GM18511 (cell line): Measurements from ENCODE around the gene BHLHE41.

Source experiments
- ATAC-seq: cut with Tn5 transposase; IDR thresholded peaks from one replicate; pipeline ENCODE4 v1.9.1; 2021; ENCODE audit warnings: mild to moderate bottlenecking, moderate library complexity; ENCODE audit not compliant: unreplicated experiment

The BHLHE41 gene

DNA sequence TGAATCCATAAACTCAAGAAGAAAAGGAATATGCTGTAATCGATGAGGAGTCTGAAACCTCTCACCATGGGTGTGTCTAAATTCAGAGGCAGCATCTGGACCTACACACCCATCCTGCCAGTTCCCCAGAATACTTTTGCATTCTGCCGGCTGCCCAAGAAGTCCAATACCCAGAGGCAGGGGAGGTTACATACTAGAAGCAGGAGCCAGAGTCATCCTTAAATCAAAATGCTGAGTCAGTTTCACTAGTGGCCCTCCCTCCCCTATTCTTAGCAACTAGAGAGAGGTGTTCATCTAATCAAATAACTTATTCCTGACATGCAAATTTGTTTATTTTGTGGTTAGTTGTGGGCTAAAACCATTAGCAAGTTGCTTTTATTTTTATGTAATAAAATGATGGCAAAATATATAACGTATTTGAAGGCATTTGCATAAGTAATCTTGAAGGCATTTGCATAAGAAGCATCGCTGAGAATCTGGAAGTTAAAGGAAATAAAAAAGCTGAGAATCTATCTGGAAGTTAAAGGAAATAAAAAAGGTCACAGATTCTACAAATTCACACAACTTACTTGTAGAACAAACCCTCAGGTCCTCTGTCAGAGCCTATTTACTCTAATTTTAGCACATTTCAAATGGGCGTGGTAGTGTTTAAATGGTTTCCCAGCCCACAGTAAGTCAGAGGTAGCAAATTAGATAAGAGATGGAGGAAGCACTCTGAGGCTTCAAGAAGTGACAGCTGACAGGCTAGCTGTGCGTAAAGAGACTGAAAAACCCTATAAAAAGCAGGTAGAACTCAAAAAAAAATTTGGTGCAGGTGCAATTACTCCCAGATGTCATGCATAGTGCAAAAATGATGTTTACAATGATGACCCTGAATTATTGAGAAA is 7.8 kb downstream of the BHLHE41 start:
- ATAC-seq: no peak

DNA sequence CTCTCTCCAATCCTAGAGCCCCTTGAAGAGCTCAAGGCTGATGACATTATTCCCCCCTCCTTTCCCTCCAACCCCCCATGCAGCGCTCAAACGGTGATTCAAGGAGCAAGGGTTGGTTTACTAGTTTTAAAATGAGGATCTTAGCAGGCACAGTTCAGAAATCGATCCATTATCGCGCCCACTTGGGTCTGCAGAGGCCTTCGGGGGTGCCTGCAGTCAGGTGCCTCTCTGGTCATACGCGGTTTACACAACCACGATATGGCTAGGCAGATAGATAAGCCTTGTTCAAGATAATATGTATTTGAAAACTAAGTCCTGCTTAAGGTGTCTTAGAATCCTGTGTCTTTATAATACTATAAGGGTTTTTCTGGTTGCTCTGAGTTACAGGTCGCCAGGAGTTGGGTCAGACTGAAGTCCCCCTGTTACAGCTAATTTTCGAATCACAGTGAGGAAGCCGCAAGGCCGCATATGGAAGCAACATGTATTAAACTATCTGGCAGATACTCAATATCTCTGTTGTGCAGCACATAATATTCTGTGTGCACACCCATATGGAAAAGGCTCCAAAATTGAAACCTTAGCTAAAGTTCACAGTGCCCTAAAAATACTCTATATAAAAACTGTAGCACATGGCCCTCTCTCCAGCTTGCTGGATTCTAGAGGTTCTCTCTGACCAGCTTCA is 10.0 kb downstream of the BHLHE41 start:
- ATAC-seq: no peak

DNA sequence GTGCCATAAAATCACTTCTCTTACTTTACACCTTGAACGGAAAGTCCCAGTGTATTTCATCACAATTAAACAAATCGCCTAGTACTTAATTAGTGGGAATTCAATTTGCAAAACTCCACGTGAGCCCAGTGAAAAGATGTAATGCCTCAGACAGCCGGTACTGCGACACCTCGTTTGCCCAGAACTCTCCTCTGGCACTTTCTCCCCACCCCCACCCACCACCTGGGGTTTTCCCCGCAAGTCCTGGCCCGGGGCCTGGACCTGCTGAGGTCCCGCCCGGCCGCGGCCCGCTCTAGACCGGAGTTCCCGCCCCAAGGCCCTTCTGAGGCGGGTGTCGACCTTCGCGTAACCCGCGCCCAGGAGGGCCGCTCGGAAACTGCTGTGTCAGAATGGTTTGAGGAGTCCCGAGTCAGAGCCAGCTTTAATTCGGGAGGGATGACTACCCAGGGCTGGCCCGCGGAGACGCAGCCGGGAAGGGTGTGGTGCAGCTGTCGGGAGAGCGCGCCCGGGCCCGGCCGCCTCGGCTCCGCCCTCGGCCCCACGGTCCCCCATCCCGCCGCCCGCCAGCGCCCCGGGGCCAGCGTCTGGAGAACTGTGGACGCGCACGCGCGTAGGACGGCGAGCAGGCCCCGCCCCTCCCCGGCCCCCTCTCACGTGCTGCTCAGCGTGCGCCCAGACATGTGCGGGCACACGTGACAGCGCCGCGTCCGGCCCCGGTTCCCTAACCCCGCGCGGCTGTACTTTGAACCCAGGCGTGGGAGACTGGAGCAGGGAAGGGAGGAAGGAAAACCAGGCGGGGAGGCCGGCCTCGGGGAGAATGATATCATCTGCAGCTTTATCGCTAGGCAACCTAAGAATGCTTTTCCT is 10.8 kb downstream of the BHLHE41 start:
- peak; percentile 73 for ATAC-seq

DNA sequence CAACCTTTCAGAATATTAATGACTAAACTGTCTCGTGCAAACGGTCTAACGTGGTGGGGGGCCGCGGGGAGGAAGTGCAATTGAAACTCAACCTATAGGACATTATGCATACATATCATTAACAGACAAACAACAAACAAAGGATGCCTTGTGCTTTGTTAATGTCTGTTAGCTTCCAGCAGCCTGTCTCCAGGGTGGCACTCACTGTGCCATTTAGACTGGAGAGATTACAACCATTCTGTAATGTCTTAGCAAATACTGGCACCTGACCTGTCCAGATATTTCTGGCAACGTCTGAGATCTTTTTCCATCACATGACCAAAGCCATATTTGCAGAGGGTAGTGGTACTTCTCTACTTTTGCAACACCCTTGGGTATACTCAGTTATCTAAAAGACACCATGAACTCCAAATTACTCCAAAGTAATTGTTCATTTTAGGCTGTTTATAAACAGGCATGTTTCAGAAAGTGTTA is 11.6 kb downstream of the BHLHE41 start:
- no peak for ATAC-seq

DNA sequence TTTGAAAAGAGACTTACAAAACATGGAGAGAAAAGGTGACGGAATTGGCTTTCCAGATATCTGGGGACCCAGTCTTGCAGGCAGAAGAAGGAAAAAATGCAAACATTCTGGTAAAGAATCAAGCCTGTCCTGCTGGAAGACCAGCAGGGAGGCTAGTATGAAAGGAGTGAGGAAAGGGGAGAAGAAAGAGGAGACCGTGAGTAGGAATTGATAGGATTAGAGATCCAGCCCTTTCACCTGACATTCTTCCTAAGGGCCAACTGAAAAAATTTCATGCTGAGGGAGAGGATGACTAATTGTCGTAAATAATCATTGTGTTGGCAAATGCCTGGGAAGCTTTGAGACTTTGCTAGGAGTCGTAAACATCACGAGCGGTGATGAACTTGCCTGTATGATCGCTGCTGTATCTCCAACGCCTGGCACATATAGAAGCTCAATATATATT is 12.1 kb downstream of the BHLHE41 start:
- ATAC-seq: no peak

DNA sequence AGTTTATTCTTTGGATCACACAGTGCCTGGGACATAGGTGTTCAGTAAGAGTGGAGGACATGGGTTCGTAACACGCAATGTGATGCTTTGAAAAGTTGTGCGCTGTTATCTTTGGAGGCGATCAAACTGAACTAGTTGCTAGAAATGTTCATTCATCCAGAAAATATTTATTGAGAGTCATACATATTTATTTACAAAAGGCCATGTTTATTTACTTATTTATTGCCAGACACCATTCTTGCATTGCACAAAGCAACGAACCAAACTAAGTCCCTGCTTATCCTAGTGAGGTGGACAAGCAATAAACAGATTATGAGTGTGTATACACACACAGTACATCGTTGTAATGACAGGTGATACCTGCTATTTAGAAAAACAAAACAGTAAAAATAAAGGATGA is 12.6 kb downstream of the BHLHE41 start:
- ATAC-seq: no peak

DNA sequence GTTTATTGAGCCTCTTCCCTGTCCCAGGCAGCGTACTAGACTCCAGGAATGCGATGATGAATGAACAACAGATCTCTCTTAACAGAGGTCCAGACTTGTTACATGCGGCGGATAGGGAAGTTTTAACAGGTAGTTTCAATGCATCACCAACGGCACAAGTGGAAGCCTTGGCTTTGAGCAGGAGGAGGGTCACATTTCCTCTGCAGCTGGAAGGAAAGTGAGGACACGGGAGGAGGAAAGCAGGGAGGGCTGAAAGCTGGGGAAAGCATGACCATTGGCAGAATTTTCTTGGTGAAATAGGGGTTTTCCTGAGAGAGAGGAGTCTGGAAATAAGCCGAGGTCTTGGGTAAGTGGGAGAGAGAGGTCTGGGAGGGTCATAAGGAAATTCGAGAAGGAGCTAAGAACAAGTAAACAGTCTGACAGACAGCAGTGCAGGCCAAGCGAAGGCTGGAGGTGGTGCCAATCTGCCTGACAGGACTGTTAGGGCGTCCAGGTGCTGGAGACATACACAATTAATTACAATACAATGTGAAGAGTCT is 15.4 kb downstream of the BHLHE41 start:
- no peak for ATAC-seq

DNA sequence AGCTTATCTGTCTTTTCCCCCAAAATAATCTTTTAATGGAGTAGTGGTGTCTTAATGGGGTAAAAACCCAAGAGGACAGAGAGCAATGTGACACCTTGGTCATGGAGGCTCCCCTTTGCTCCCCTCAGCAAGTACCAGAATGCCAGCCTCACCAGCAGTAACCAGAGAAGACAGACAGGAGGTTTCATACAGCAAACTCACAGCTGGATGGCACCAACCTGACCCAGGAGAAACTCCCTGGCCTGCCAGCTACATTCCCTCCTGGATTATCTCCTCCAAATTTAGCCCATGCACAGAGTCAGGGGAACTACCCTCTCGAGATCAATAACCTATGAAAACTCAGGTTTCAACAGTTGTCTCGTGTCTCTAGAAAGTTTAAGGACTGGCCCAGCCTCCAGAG is 15.9 kb downstream of the BHLHE41 start:
- no peak for ATAC-seq

DNA sequence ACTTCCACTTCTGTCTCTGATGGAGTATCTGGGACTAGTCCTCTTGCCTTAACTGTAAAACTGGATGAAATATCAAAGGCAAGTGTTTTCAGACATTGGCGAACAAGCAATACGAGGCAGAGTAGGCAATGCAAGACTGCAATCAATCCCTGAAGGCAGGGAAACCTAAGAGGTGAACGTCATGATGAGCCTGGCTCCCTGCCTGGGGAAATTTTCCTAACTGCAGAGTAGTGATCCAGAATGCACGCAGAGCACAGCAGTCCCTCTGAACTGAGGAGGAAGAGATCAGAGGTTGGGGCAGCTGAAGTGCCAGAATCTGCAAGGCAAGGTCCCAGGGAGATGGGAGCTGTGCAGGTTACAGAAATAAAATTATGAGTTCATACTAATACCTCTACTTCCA is 18.5 kb downstream of the BHLHE41 start:
- no peak for ATAC-seq

DNA sequence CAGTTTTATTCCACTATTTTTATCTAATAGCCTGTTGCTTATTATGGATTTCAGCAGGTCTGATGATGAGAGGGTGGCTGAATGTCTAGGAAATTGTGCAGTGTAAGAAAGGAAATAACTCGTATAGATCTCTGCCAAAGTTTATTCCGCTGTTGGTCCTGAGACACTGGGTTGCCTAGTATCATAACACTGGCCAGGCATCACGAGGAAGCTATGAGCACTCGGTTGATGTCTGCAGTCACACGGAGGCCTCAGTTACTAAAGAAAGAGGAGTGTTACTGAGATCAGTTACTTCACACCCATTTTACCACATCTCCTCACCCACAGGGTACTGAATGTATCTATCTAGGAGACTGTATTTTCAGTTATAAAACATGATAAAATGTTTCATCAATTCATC is 21.9 kb downstream of the BHLHE41 start:
- ATAC-seq: no peak

DNA sequence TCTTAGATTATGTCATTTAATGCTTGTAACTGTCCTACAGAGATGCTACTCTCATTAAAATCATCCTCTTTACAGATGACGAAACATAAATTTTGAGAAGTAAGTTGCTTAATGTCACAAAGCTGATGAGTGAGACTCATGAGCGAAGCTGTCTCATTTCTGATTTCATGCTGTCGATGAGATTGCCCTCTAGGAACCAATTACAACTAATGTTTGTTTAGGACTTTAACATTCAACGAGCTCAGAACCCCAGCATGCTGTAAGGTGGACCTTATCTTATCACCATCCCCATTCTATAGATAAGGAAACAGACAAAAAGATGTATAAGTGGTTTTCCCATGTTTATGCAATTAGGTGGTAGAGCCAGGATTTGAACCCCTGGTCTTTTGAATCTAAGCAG is 23.1 kb downstream of the BHLHE41 start:
- ATAC-seq: no peak

DNA sequence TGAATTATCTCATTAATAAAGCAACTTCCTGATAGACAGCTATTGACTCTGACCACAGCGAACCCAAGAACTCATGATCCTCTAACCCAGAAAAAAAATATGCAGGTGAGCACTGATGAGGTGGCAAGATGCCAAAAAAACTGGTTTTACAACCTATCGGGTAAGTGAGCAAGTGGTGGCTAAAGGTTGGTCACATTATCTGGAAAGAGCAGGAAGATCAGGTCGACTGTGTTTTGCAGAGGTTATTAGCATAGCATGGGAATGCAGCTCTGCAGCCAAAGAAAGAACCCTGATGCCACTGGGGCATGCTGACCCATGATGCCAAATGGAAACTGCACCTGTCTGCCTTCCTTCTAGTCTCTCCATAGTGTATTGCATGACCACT is 23.5 kb downstream of the BHLHE41 start:
- no peak for ATAC-seq

DNA sequence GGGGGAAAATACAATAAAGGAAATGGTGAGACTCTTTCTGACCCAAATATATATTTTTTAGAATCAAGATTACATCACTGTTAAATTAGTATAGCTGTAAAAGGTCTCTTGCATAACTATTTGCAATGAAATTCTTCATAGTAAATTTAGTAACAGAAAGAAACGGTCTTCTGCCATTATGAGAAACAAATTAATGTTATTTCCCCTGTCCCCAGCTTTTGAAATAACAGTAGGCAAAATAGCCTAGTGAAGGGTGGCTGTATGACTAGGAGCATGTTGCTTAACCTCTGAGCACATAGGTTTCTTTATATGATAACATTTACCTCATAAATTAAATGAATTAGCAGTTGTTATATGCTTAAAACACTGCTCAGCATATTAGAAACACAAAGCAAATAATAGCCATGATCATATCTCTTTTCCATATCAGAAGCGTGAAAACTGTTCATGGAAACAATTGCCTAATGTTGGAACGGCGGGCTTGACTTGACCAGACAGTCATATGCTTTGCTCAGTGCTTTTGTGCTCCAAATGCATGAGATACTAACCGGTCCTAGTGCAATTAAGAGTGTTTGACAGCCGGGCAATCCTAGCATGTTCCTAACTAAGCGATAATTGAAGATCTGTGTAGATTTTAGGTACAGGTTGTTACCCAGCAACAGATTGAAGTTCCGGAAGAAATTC is 24.0 kb downstream of the BHLHE41 start:
- ATAC-seq: no peak

DNA sequence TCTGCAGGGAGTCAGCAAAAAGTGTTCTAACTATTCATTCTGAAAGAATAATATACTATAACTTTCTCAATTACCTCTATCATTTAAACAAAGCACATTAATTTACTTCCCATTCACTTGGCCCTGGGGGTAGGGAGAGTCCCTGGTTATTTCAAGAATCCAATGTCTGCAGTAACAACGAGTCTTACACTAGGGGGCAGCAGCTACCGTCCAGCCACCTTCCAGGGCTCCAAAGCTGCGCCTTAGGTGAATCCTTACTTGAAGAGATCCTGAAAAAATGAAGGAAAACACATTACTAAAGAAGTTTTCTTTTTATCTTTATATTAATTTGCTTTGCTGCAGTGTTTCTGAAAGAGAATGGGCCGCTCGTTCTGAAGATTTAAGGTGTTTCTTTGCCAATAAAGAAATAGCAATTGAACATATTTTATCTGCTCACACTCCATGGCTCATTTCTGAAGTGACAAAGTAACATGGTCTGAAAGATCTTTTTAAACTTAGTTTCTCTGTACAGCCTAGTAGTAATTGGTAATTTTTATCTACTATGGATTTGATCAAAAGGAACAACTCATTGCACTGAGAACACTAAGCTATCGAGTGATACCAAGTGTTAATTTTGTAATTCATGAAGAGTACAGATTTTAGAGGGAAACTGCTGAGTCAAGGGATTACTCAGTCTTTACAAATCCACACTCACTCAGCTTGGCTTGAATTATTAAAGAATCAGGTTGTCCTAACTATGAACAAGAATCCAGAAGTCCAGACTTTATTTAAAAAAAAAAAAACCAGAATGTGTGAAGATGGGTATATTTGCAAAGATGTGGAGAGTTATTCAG is 27.6 kb downstream of the BHLHE41 start:
- peak; percentile 78 for ATAC-seq

DNA sequence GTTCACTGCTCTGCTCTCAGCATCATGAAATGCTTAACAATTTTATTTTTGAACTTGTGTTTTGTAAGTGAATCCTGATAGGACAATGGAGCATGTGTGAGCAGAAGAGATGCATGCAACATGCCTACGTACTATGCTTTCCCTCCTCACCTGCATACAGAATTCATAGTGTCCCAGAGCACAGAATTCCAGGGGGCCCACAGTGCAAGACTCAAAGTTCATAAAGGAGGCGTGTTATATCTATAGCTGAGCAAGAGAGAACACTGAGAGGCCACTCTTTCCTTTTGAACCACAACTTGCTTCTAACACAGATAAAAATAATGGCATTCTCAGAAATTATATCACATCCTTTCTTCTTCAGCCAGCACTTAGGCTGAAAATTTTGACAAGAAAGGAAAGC is 28.8 kb downstream of the BHLHE41 start:
- no peak for ATAC-seq

DNA sequence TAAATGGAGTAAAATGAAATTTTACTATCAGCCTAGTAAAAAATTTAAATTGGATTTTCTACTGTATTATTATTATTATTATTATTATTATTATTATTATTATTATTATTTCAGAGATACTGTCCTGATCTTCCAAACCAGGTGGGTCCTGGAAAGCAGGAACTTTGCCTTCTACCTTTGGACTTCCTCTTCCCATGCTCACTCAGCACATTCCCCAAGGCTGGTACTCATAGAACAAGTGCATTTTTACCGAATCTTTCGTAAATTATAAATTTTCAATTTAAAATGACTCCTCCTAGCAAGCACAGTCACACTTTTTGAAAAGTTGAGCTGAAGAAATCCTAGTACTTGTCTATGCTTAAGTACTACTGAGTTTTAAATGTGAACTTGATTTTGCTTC is 29.7 kb downstream of the BHLHE41 start:
- no peak for ATAC-seq

DNA sequence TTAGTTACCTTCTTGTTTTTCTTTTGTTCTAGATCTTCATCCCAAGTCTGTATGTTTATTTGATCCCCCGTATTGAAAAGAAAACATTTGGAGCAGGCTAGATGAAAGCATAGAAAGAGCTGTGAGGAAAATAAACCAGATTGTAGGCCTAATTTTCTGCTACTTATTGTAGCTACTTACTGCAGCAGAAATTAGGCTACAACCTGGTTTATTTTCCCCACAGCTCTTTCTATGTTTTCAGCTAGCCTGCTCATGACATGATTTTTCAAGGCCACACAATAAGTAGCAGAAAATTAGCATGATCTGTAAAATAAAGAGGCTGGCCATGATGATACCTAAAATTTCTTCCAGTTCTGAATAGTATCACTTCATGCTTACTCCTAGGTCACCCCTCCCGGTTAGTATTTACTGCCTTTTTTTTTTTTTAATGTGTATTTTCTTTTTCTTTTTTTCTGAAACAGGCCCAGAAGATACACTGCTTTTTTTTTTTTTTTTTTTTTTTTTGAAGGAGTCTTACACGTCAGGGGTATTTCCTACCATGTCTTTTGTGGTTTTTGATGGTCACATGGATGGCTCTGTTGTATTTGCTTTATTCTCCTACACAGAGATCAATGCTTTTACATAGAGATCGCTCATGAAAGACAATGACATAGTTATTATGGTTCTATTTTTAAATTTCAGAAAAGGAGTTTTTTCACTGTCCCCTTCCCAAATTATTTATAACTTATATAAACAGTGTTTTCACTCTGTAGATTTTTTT is 32.3 kb downstream of the BHLHE41 start:
- ATAC-seq: no peak

DNA sequence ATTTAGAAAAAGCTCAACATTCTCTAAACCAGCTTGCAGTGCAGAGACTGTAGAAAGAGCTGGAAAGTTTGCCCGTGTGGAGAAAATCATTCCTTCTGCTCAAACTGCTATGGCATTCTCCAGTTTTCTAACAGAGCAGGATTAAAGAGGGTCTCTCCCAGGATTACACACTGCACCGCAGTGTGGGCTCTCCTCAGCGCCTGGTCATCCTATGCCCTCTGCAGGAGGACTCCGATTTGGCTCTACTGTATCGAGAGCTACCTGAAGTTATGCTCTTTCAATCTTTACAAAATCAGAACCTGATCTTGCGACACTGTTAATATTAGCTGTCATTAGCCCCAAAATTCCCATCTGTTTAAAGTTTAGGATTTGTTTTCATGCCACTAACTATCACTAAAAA is 33.0 kb downstream of the BHLHE41 start:
- no peak for ATAC-seq
